ENCODE data around the gene INF2.

Gene INF2

GRCh38 chr14:104754213-104754851 lies 64.9 kb downstream of the INF2 start:
- DNase-seq, result no peak

- DNase-seq, result no peak
These were observed 66.2 kb downstream of the INF2 start for GRCh38 chr14:104755621-104756020.

DNA sequence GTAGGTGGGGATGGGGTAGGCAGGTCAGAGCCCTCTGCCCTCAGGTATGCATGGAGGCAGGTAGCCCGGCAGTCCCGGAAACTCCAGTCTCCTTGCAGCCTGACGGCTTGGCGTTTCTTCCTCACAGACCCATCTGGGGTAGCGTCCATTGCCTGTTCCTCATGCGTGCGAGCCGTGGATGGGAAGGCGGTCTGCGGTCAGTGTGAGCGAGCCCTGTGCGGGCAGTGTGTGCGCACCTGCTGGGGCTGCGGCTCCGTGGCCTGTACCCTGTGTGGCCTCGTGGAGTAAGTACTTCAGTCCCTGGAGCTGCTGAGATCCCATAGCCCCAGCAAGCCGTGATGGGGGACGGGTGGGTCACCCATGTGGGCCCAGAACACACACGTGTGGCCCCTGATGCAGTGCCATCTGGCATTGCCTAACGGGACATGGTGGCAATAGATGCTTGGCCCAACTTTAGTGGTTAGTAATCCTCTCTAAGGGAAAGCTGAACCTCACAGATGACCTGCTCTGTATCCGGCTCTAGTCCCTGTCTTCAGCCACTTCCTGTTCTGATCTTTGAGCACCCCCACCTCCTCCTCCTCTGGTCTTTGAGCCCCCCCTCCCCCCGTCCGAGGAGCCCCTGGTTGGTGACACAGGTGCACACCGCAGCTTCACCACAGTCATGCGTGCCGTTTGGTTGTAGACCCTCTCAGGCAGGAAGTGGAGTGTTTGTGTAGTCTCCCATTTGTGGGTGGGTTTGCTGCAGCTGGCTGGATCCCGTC lies 67.2 kb downstream of the INF2 start:
- no peak for DNase-seq

DNA sequence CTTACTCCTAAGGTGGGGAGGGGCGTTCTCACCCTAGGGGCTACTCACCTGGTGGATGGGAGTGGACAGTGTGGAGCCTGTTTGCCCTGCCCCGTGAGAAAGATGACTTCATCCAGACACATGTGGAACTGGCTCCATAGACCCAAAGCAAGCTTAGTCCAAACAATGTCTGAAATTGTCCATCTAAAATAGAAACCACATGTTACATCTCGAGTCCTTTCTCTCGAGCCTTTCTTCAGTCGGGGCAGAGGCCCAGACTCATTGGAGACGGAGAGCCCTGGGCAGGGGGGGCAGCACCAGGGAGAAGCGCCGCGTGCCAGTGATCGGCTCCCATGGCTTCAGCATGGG lies 67.8 kb downstream of the INF2 start:
- no peak for DNase-seq

- no peak for DNase-seq
These were observed 68.4 kb downstream of the INF2 start for GRCh38 chr14:104757681-104758392.

DNA sequence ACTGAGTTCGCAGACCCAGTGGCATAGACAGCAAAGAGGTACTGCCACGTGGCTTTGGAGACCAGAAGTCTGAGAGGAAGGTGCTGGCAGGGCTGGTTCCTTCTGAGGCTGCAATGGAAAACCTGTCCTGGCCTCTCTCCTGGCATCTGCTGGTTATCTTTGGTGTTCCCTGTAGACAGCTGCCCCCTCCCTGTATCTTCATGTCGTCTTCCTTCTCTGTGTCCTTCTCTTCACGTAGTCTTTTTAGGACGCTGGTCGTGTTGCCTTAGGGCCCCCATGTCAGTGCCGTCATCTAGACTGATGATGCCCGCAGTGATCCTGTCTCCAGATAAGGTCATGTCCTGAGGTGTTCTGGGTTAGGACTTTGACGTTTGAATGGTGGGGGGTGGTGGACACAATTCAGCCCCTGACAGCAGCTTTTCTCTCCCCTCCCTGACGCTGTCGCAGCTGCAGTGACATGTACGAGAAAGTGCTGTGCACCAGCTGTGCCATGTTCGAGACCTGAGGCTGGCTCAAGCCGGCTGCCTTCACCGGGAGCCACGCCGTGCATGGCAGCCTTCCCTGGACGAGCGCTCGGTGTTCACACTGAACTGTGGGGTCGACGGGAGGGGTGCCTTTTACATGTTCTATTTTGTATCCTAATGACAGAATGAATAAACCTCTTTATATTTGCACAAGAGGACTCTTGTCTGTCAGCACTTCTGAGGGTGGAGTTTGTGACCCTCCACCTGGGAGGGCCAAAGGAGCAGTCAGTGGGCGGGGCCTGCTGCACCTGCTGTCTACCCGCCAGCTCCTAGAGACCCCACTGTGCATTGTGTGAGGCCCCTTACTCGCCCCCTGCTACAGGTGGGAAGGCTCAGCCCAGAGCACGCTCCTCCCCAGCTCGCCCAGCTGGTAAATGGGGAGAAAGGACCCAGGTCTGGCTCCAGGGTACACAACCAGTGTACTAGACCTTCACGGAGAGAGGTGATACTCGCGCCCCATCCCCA lies 69.9 kb downstream of the INF2 start:
- no peak for DNase-seq

GRCh38 chr14:104765517-104765916 lies 76.1 kb downstream of the INF2 start:
- no peak for DNase-seq

DNA sequence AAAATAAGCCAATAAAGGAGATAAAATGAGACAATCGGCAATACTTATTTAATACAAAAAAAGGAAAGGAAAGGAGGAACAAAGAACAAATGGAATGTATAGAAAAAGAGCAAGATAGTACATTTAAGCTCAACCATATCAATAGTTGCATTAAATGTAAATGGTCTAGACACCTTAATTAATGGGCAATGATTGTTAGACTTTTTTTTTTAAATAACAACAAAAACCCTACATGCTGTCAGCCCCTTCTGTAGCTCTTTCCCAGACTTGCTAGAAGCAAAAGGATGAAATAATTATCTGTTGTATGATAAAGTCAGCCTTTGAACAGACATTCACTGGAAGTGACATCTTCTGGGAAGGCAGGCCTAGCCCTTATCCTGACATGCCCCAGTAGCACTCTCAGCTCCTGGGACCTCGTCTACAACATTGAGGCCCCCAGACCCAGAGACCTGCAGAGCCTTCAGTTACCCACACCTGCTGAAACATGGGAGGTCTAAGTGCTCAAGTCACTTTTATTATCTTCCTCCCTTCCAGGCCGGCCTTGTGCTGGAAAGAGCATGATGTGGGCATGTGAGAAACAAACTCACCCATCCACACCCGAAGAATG lies 76.9 kb downstream of the INF2 start:
- no peak for DNase-seq

- no peak for DNase-seq
These were observed 77.6 kb downstream of the INF2 start for GRCh38 chr14:104766863-104767633.

GRCh38 chr14:104767634-104767918 lies 78.2 kb downstream of the INF2 start:
- no peak for DNase-seq

DNA sequence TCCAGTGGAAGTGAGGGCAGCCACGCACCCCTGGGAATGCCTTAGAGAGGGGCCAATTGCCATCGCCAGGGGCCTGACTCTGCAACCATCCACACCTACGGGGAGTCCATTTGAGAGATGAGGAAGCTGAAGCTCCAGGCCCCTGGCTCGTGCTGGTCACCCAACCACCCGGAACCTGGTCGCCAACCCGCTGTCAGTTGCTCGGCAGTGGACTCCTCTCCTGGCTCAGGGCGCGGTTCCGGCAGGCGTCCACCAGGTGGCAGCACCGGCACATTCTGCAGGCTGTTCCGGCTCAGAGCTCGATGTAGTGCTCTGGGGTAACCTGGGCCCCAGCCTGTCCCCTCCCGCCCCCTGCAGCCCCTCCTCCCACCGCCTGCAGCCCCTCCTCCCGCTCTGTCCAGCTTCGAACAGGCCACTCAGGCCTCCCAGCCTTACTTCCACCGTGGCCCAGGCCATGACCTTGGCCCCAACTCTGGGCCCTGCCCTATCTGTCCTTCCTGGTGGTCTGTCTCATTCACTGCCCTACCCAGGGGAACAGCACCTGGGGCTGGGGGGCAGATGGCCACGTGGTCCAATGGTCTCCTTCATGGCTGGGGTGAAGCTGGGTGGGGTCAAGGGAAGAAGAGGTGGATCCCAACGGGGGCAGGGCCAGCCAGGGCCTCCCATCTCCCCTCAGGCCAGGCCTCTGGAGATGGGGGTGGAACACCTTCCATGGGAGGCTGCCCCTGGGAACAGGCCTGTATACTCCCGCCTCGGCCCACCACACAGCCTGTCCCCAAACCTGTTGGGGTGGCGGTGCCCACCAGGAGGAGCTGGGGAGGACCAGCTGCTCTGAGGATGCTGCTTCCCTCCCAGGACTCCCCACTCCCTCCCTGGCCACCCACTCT lies 79.3 kb downstream of the INF2 start:
- DNase-seq, result peak; percentile 97

- DNase-seq, result no peak
These were observed 80.1 kb downstream of the INF2 start for GRCh38 chr14:104769324-104770071.

GRCh38 chr14:104770072-104770579 lies 80.7 kb downstream of the INF2 start:
- DNase-seq, result no peak

- DNase-seq, result no peak
These were observed 81.4 kb downstream of the INF2 start for GRCh38 chr14:104770851-104771272.

GRCh38 chr14:104771374-104771773 lies 82.0 kb downstream of the INF2 start:
- DNase-seq, result no peak

All from activated effector memory CD4-positive, alpha-beta T cell treated with anti-CD3 and anti-CD28 coated beads, Interleukin-2, amount 50 U/mL, for 16 hours (primary cell).